ENCODE measurements around the gene GPR18. TPM values are rescaled to one million over a fixed set of nuclear protein-coding genes. Genes with fewer than 3 reads are reported as not detected.

GPR18 gene
- total RNA-seq, 1 donor from 2014 or later, result 0.59 TPM

DNA sequence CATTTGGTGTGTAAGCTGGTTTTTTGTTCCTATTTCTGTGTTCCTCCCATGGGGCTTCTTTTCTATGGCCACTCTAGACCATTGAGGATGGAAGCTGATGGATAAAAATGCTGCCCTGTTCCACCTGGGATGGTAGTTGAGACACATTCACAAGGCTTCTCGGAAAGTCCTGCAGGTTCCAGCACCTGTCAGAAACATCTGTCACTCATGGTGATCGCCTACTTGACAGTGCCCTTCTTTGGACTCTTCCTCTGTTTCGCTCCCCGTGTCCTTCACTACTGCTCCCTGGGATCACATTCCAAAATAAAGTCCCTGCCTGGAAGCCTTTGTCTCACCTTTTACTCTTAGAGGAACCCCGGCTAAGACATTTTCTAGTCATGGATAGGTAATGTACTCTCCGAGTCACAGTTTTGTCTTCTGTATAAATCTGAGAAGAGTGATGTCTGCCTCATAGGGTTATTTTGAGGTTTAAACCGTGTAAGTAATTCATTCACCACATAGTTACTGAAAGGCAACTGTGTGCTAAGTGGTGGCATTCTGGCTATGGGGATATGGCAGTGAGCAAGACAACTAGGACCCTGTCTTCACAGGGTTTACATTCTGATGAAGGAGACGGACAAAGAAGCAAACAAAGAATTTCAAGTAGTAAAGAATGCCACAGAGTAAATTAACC lies 36.5 kb downstream of the GPR18 start:
- no peak overlapping the region for H3K27ac ChIP-seq (ENCODE audit: low read depth, low read length)

DNA sequence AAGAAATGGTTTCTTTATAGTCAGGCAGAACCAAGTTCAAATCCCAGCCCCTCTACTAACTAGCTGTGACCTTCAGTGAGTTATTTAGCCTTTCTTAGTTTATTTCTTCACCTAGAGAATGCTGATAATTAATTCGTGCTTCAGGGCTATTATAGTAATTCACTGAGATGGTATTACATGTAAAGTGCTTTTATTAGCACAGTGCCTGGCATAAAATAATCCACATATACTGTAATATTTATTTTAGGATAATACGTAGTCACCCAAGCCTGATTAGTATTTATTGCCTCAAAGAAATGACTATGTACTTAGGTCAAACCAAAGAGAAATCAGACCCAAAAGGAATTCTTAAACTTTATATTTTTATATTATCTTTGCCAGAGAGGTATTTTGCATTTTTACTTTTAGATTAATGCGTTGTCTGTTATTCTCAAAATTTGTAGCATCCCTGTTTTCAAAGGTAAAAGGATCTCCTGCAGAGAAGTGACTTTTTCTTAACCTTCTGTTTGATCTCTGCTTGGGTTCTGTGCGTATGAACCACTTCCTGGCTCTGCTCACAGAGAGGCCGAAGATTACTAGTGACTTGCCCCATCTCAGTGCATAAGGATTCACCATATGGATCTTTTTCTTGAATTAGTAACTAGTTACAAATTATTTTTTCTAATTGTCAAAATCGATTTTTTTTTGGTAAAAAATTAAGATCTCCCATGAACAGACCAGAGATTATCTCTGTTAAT lies 37.8 kb downstream of the GPR18 start:
- DNase-seq (ENCODE audit: low read depth), result no peak
- Histone ChIP-seq H3K9me3 (ENCODE audit: insufficient read depth, low read depth, low read length) (no peaks in the 10 kb centered on the region), H3K4me2 (ENCODE audit: low read length) (no peak overlapping the region), H2AFZ (ENCODE audit: low read depth, low read length) (no peak overlapping the region), H3K9ac (ENCODE audit: low read length) (no peak overlapping the region), H3K79me2 (ENCODE audit: insufficient read depth, low read length) (peaks cover 97% of the 10 kb centered on the region), H3K27me3 (ENCODE audit: insufficient read depth, low read length) (no peaks in the 10 kb centered on the region), H3K27ac (ENCODE audit: low read depth, low read length) (no peak overlapping the region), H3K4me3 (ENCODE audit: insufficient read depth, low read depth, low read length) (no peak overlapping the region), H3K36me3 (ENCODE audit: insufficient read depth, low read length) (peaks cover 2% of the 10 kb centered on the region), H3K4me1 (ENCODE audit: insufficient read depth, low read length) (peaks cover 6% of the 10 kb centered on the region), H4K20me1 (ENCODE audit: insufficient read depth, low read length) (peaks cover 52% of the 10 kb centered on the region)
- no peak for FAIRE-seq
- H3K9me3 Mint-ChIP-seq (ENCODE audit: unreplicated experiment), result no peaks in the 10 kb centered on the region
- H3K36me3 Mint-ChIP-seq (ENCODE audit: low read depth, unreplicated experiment), result peaks cover 4% of the 10 kb centered on the region
- TF ChIP-seq, protein P1, sequence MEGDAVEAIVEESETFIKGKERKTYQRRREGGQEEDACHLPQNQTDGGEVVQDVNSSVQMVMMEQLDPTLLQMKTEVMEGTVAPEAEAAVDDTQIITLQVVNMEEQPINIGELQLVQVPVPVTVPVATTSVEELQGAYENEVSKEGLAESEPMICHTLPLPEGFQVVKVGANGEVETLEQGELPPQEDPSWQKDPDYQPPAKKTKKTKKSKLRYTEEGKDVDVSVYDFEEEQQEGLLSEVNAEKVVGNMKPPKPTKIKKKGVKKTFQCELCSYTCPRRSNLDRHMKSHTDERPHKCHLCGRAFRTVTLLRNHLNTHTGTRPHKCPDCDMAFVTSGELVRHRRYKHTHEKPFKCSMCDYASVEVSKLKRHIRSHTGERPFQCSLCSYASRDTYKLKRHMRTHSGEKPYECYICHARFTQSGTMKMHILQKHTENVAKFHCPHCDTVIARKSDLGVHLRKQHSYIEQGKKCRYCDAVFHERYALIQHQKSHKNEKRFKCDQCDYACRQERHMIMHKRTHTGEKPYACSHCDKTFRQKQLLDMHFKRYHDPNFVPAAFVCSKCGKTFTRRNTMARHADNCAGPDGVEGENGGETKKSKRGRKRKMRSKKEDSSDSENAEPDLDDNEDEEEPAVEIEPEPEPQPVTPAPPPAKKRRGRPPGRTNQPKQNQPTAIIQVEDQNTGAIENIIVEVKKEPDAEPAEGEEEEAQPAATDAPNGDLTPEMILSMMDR (IDR thresholded peaks at IDR 0.05; ENCODE audit: insufficient read depth, low read depth, low read length), result no peak
- TF ChIP-seq EZH2 (IDR thresholded peaks at IDR 0.05; ENCODE audit: insufficient read depth, low read length), result no peak
- H3K27me3 Mint-ChIP-seq (ENCODE audit: low read depth, unreplicated experiment), result no peaks in the 10 kb centered on the region
- H3K4me3 Mint-ChIP-seq (ENCODE audit: unreplicated experiment), result no peak overlapping the region
- no peak overlapping the region for H3K27ac Mint-ChIP-seq (ENCODE audit: unreplicated experiment)
- H3K4me1 Mint-ChIP-seq (ENCODE audit: low read depth, unreplicated experiment), result peaks cover 15% of the 10 kb centered on the region

More for the DNA sequence above, 36.5 kb downstream of the GPR18 start:
- H3K9me3 Mint-ChIP-seq (ENCODE audit: unreplicated experiment), result no peaks in the 10 kb centered on the region
- no peak overlapping the region for H3K4me3 ChIP-seq (ENCODE audit: insufficient read depth, low read depth, low read length)
- no peaks in the 10 kb centered on the region for H3K27me3 Mint-ChIP-seq (ENCODE audit: low read depth, unreplicated experiment)
- FAIRE-seq (no peak), DNase-seq (ENCODE audit: low read depth) (no peak)
- H3K9ac ChIP-seq (ENCODE audit: low read length), result no peak overlapping the region
- H3K4me1 Mint-ChIP-seq (ENCODE audit: low read depth, unreplicated experiment), result peaks cover 22% of the 10 kb centered on the region
- H4K20me1 ChIP-seq (ENCODE audit: insufficient read depth, low read length), result peaks cover 59% of the 10 kb centered on the region
- no peaks in the 10 kb centered on the region for H3K27me3 ChIP-seq (ENCODE audit: insufficient read depth, low read length)
- H2AFZ ChIP-seq (ENCODE audit: low read depth, low read length), result no peak overlapping the region
- H3K4me1 ChIP-seq (ENCODE audit: insufficient read depth, low read length), result peaks cover 10% of the 10 kb centered on the region
- TF ChIP-seq, protein P1 (IDR thresholded peaks at IDR 0.05; ENCODE audit: insufficient read depth, low read depth, low read length), result no peak
- TF ChIP-seq EZH2 (IDR thresholded peaks at IDR 0.05; ENCODE audit: insufficient read depth, low read length), result no peak
- no peak overlapping the region for H3K4me3 Mint-ChIP-seq (ENCODE audit: unreplicated experiment)
- H3K27ac Mint-ChIP-seq (ENCODE audit: unreplicated experiment), result no peak overlapping the region
- no peaks in the 10 kb centered on the region for H3K9me3 ChIP-seq (ENCODE audit: insufficient read depth, low read depth, low read length)
- no peaks in the 10 kb centered on the region for H3K36me3 ChIP-seq (ENCODE audit: insufficient read depth, low read length)
- H3K79me2 ChIP-seq (ENCODE audit: insufficient read depth, low read length), result peaks cover 97% of the 10 kb centered on the region
- H3K36me3 Mint-ChIP-seq (ENCODE audit: low read depth, unreplicated experiment), result peaks cover 6% of the 10 kb centered on the region
- H3K4me2 ChIP-seq (ENCODE audit: low read length), result no peak overlapping the region

DNA sequence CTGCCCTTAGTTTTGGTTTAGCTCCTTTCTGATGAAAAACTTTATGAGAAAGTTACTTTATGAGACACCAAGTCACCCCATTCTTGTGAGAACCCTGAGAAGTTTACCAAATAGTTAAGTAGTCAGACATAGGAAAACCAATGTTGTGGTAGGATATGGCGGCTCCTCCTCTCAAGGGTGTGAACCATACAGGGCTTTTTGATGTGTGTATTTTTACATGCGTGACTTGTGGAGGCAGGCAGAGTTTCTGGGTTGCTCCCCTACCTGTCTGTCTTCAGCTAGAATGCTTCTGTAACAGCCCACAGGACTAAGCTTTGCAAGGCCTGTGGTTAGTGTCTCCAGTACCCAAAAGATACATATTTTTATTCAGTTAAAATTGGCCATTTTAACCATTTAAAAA lies 39.2 kb downstream of the GPR18 start:
- no peak overlapping the region for H3K4me3 ChIP-seq (ENCODE audit: insufficient read depth, low read depth, low read length)
- no peak overlapping the region for H3K4me2 ChIP-seq (ENCODE audit: low read length)
- no peak overlapping the region for H3K9ac ChIP-seq (ENCODE audit: low read length)
- H3K9me3 ChIP-seq (ENCODE audit: insufficient read depth, low read depth, low read length), result no peaks in the 10 kb centered on the region
- H2AFZ ChIP-seq (ENCODE audit: low read depth, low read length), result no peak overlapping the region
- peaks cover 61% of the 10 kb centered on the region for H4K20me1 ChIP-seq (ENCODE audit: insufficient read depth, low read length)
- Mint-ChIP-seq H3K4me3 (ENCODE audit: unreplicated experiment) (no peak overlapping the region), H3K36me3 (ENCODE audit: low read depth, unreplicated experiment) (peaks cover 4% of the 10 kb centered on the region), H3K9me3 (ENCODE audit: unreplicated experiment) (no peaks in the 10 kb centered on the region), H3K4me1 (ENCODE audit: low read depth, unreplicated experiment) (peaks cover 15% of the 10 kb centered on the region), H3K27ac (ENCODE audit: unreplicated experiment) (no peak overlapping the region), H3K27me3 (ENCODE audit: low read depth, unreplicated experiment) (no peaks in the 10 kb centered on the region)
- no peak overlapping the region for H3K27ac ChIP-seq (ENCODE audit: low read depth, low read length)
- FAIRE-seq, result no peak
- no peaks in the 10 kb centered on the region for H3K27me3 ChIP-seq (ENCODE audit: insufficient read depth, low read length)
- H3K36me3 ChIP-seq (ENCODE audit: insufficient read depth, low read length), result peaks cover 2% of the 10 kb centered on the region
- TF ChIP-seq, protein P1 (IDR thresholded peaks at IDR 0.05; ENCODE audit: insufficient read depth, low read depth, low read length), result no peak
- no peak for TF ChIP-seq EZH2 (IDR thresholded peaks at IDR 0.05; ENCODE audit: insufficient read depth, low read length)
- DNase-seq (ENCODE audit: low read depth), result no peak
- peaks cover 6% of the 10 kb centered on the region for H3K4me1 ChIP-seq (ENCODE audit: insufficient read depth, low read length)
- peaks cover 95% of the 10 kb centered on the region for H3K79me2 ChIP-seq (ENCODE audit: insufficient read depth, low read length)

Measured in astrocyte (in vitro differentiated cells and primary cell).